OCI-LY7 (cell line): ENCODE data around the gene PITX2. TPM values are rescaled to one million over a fixed set of nuclear protein-coding genes. Genes with fewer than 3 reads are reported as not detected.

Experiments used
- BruUV-seq: library from RNA; stranded (reverse); fragments of 400-500 nt; replicated peaks from 2 replicates; lab custom pipeline; 2021; lab: Mats Ljungman, UMichigan
- CTCF ChIA-PET: fragments of 300-600 bp; sonication (Branson Sonifier 250); formaldehyde crosslinking; loops from one replicate; lab custom pipeline; 2022; ENCODE audit warnings: antibody characterized with exemption; ENCODE audit not compliant: unreplicated experiment; lab: Charles Lee
- POLR2A ChIA-PET: fragments of 300-600 bp; sonication (Branson Sonifier 250); formaldehyde crosslinking; loops from one replicate; lab custom pipeline; 2022; ENCODE audit warnings: antibody characterized with exemption; lab: Charles Lee
- DNase-seq: peaks from one replicate; pipeline ENCODE4 v3.0.0-alpha.2; 2015; ENCODE audit warnings: low spot score
- H2AFZ ChIP-seq: fragments of 200-600 bp; sonication (generic), shearing (Covaris generic); 2 replicates; pipeline ENCODE4 v1.6.1; 2014; ENCODE audit warnings: mild to moderate bottlenecking, antibody characterized with exemption, low read length, moderate library complexity
- H3K27ac ChIP-seq: fragments of 200-600 bp; sonication (generic); 2 replicates; pipeline ENCODE4 v1.5.1; 2014; ENCODE audit warnings: mixed run types, low read depth, mild to moderate bottlenecking, moderate library complexity, low read length, inconsistent platforms; ENCODE audit not compliant: poor library complexity, severe bottlenecking
- H3K36me3 ChIP-seq: fragments of 200-600 bp; sonication (generic); 2 replicates; pipeline ENCODE4 v1.6.1; 2014; ENCODE audit warnings: mild to moderate bottlenecking, antibody characterized with exemption, low read length, moderate library complexity, mixed read lengths; ENCODE audit not compliant: insufficient read depth
- H3K4me1 ChIP-seq: fragments of 200-600 bp; sonication (generic); 2 replicates; pipeline ENCODE4 v1.5.1; 2014; ENCODE audit warnings: mild to moderate bottlenecking, low read length; ENCODE audit not compliant: insufficient read depth, poor library complexity, severe bottlenecking
- H3K4me2 ChIP-seq: fragments of 200-600 bp; sonication (generic); 2 replicates; pipeline ENCODE4 v1.6.1; 2014; ENCODE audit warnings: mild to moderate bottlenecking, low read length
- H3K4me3 ChIP-seq: fragments of 200-600 bp; sonication (generic); 2 replicates; pipeline ENCODE4 v1.5.1; 2014; ENCODE audit warnings: mild to moderate bottlenecking, low read depth, low read length; ENCODE audit not compliant: poor library complexity, severe bottlenecking
- H3K79me2 ChIP-seq: fragments of 200-600 bp; sonication (generic); 2 replicates; pipeline ENCODE4 v1.6.1; 2016; ENCODE audit warnings: low read depth, mild to moderate bottlenecking, low read length, moderate library complexity, mixed read lengths; ENCODE audit not compliant: insufficient read depth
- H3K9me2 ChIP-seq: fragments of 200-600 bp; sonication (generic); 2 replicates; pipeline ENCODE4 v1.6.1; 2016; ENCODE audit warnings: mild to moderate bottlenecking, low read length, mixed read lengths; ENCODE audit not compliant: insufficient read depth
- H3K9me3 ChIP-seq: fragments of 200-600 bp; sonication (generic); 2 replicates; pipeline ENCODE4 v1.6.1; 2014; ENCODE audit warnings: mild to moderate bottlenecking, mixed run types, low read length, mixed read lengths
- H4K20me1 ChIP-seq: fragments of 200-600 bp; sonication (generic); 2 replicates; pipeline ENCODE4 v1.6.1; 2014; ENCODE audit warnings: mild to moderate bottlenecking, antibody characterized with exemption, low read length, moderate library complexity, mixed read lengths; ENCODE audit not compliant: insufficient read depth
- CTCF ChIP-seq: fragments of 200-600 bp; sonication (generic); conservative IDR thresholded peaks from 2 replicates; pipeline ENCODE4 v1.5.1; 2014; ENCODE audit warnings: mild to moderate bottlenecking, antibody characterized with exemption, low read length, moderate library complexity, mixed read lengths
- EZH2phosphoT487 ChIP-seq: fragments of 200-600 bp; sonication (generic); IDR thresholded peaks from 2 replicates; pipeline ENCODE4 v1.6.1; 2018; ENCODE audit warnings: low read depth, borderline replicate concordance, mild to moderate bottlenecking, mixed run types, antibody characterized with exemption, low read length, moderate library complexity, mixed read lengths
- intact Hi-C: fragments of 100-400 bp; cut with micrococcal nuclease; formaldehyde crosslinking; loops from one replicate; pipeline ENCODE4 v1.10.0; 2022; ENCODE audit not compliant: unreplicated experiment
- total RNA-seq, 2 experiments: library from RNA; depleted of rRNA in 1 of 2; stranded (reverse); fragments of >200 nt in 1 of 2; shearing (Covaris generic) in 1 of 2; gene quantifications; 2 replicates each; pipeline ENCODE4 v1.2.3, GENCODE V29; 2014 to 2022

PITX2 gene
- total RNA-seq, 2 experiments from 2014 or later = 4.4 to 6.5 TPM

- Histone ChIP-seq H4K20me1 (no peaks in the 10 kb centered on the region), H3K9me2 (no peaks in the 10 kb centered on the region), H3K36me3 (no peaks in the 10 kb centered on the region), H3K79me2 (no peaks in the 10 kb centered on the region), H3K27ac (no peak overlapping the region), H2AFZ (no peak overlapping the region), H3K9me3 (no peaks in the 10 kb centered on the region), H3K4me1 (peaks cover 3% of the 10 kb centered on the region), H3K4me3 (no peak overlapping the region), H3K4me2 (no peak overlapping the region)
- ChIA-PET CTCF (no interaction called here), POLR2A (interaction anchor here (1.0 kb wide), 1 partner anchor 10 kb away, joined by 3 read pairs; no protein-coding TSS in a partner anchor)
- intact Hi-C loops = loop anchor here (10.0 kb wide), 1 partner anchor 999 kb away; no protein-coding TSS in a partner anchor
- BruUV-seq = no TSS peak
- DNase-seq = no peak
- TF ChIP-seq EZH2phosphoT487 (no peak), CTCF (no peak)
Measured at GRCh38 chr4:110635163-110635865, 12.4 kb upstream of the PITX2 start.

GRCh38 chr4:110634350-110635162 is 11.7 kb upstream of the PITX2 start:
- TF ChIP-seq EZH2phosphoT487 (no peak), CTCF (no peak)
- intact Hi-C loops = loop anchor here (5.0 to 10.0 kb wide), 2 partner anchors 263 to 1000 kb away; no protein-coding TSS in a partner anchor
- Histone ChIP-seq H3K27ac (no peak overlapping the region), H3K9me2 (no peaks in the 10 kb centered on the region), H3K4me3 (no peak overlapping the region), H4K20me1 (no peaks in the 10 kb centered on the region), H3K36me3 (no peaks in the 10 kb centered on the region), H3K9me3 (no peaks in the 10 kb centered on the region), H3K4me1 (peaks cover 3% of the 10 kb centered on the region), H3K4me2 (no peak overlapping the region), H3K79me2 (no peaks in the 10 kb centered on the region), H2AFZ (no peak overlapping the region)
- no TSS peak for BruUV-seq
- CTCF ChIA-PET = no interaction called here
- DNase-seq = no peak
- POLR2A ChIA-PET = interaction anchor here (0.7 kb wide), 1 partner anchor 302 kb away, joined by 3 read pairs; no protein-coding TSS in a partner anchor
